Subcutaneous abdominal adipose tissue (tissue), 5 donors: ENCODE data around the gene AP5Z1.
A peak's percentile ranks its signal among the peaks of the same experiment; 100 is the strongest.

Experiments
- H3K27ac ChIP-seq: one replicate; pipeline ENCODE4 v1.7.0; 2013; ENCODE audit warnings: low read depth, mild to moderate bottlenecking, inconsistent platforms, low read length, moderate library complexity
- H3K27me3 ChIP-seq, 5 donors: one replicate each; pipeline ENCODE4 v1.7.0; 2013; ENCODE audit warnings: low read length in 5 of 5, inconsistent platforms in 1 of 5; ENCODE audit not compliant: control insufficient read depth in 5 of 5, insufficient read depth in 4 of 5
- H3K36me3 ChIP-seq, 5 donors: one replicate each; pipeline ENCODE4 v1.7.0; 2013; ENCODE audit warnings: low read length in 5 of 5; ENCODE audit not compliant: control insufficient read depth in 5 of 5, insufficient read depth in 5 of 5
- H3K4me1 ChIP-seq, 5 donors: one replicate each; pipeline ENCODE4 v1.7.0; 2013; ENCODE audit warnings: low read length in 5 of 5, mild to moderate bottlenecking in 3 of 5, moderate library complexity in 1 of 5; ENCODE audit not compliant: control insufficient read depth in 5 of 5, insufficient read depth in 5 of 5
- H3K4me3 ChIP-seq, 5 donors: one replicate each; pipeline ENCODE4 v1.7.0; 2013; ENCODE audit warnings: low read length in 5 of 5, low read depth in 1 of 5
- H3K9ac ChIP-seq, 5 donors: one replicate each; pipeline ENCODE4 v1.7.0; 2013; ENCODE audit warnings: low read length in 5 of 5, mild to moderate bottlenecking in 4 of 5, moderate library complexity in 3 of 5
- H3K9me3 ChIP-seq, 5 donors: one replicate each; pipeline ENCODE4 v1.7.0; 2013; ENCODE audit warnings: low read length in 5 of 5; ENCODE audit not compliant: control insufficient read depth in 5 of 5
- donor health status: healthy.
- donor health status: healthy.
- donor health status: healthy.
- donor health status: healthy.
- donor health status: healthy.

Gene AP5Z1

DNA sequence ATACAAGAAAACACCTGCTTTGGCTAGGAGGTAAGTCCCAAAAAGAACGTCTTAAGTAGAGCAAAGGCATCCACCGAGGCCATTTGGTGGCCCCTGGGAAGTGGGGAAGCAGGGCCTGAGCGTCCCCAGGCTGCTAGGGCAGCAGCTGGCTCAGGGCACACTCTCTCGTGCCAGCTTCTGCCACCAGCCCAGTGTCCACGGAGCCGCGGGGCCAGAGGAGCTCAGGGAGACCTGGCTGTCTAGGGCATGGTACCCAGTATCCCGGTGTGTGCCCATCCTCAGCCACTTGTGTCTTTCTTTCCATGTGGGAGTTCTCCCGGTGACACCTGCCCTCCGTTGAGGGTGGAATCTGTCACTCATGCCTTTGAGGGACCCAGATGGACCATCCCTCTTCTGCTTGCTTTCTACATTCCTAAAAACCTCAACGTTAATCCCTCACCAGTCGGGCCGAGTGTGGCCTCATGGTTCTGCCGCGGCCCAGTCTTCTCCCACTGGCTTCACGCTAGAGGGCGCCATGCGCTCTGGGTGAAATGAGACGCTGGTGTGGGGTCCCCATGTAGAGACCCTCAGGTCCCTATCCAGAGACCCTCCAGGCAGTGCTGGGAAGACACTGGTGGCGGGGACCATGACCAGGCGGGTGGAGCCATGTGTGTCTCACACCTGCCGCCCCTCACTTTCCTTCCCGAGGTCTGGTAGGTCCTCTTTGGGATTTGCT, 9.5 kb upstream of the AP5Z1 start:
- peaks cover 0 to 62% (median 42%) of the 10 kb centered on the region in 5 donors for H3K36me3 ChIP-seq
- no peak overlapping the region for H3K27ac ChIP-seq
- H3K9me3 ChIP-seq = no peaks in the 10 kb centered on the region
- H3K27me3 ChIP-seq = no peaks in the 10 kb centered on the region
- peaks cover 0 to 5% (median 0%) of the 10 kb centered on the region in 5 donors for H3K4me1 ChIP-seq
- no peak overlapping the region for H3K9ac ChIP-seq
- no peak overlapping the region for H3K4me3 ChIP-seq

DNA sequence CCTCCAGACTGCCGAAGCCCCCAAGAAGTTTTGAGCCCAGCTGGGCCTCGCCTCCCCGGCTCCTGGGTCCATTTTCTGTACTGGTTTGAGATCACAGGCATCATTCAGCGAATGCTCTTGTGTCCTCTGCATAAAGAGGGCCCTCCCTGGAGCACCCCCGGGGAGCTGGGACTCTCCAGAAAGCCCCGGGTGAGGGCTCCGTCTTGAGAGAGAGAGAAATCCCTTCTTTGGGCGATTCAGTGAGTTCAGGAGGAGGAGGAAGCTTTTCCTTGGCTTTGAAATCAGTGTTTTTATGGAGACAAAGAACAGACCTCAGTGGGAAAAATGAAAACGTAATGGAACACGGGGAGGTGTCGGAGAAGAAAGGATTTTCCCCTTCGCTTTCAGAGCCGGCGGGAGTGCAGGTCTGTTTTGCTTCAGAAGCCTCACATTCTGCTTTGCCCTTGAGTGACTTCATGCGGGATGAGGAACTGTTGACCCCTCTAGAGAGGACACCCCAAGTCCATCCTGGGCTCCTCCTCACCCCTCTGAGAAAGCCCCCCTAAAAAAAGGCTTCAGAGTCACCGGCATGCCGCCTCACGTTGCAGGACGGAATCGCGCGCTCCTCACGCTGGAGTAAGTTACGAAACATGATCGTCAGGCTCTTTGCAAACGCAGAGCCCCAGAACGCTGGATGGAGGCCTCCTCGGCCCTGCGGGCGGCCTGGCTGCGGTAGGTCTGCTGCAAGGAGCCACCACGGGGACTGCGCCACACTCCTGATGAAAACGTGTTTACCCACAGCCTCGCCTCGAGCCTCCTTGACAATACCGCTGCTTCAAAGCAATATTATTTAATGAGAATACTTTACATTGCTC, 8.5 kb upstream of the AP5Z1 start:
- Histone ChIP-seq H3K4me3 (no peak overlapping the region), H3K27ac (no peak overlapping the region), H3K27me3 (no peaks in the 10 kb centered on the region), H3K9me3 (no peaks in the 10 kb centered on the region), H3K36me3 (peaks cover 0 to 54% (median 32%) of the 10 kb centered on the region in 5 donors), H3K4me1 (peaks cover 0 to 5% (median 0%) of the 10 kb centered on the region in 5 donors), H3K9ac (no peak overlapping the region)

DNA sequence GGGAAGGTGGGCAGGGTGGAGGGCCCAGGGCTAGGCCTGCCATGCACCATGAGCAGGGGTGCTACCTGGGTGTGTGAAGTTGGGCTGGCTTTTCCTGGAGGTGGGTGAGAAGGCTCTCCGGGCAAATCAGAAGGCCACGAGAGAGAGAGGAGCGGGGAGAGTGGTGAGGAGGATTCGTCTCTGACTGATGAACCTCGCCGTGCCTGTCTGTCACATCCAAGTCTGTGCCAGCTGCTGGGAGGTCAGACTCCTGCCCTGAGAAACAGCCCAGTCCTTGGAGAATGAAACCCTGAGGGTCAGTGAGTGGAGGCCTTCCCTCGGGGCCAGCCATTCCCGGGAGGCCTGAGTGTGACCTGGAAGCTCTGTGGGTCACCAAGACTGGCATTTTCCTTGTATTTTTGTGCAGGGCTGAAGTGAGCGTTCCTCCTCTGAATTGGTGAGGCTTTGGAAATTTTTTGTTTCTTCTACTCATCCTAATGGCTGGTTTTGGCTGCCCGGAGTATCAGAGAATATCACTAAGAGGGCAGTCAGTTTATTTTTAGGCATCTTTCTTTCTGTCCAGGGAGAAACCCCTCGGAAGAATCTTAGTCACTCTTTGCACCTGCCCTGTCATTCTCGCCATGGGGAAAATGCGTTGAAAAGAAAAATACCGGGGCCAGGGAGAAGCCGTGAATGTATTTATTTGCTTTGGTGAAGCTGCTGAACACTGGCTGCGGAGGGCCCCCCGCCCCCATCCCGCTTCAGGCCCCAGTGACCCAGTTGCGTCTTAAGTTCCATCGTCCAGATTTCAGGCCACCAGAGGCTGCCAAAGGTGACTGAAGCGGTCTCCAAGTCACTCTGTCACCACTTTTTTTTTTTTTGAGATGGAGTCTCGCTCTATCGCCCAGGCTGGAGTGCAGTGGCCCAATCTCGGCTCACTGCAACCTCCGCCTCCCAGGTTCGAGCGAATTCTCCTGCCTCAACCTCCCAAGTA, 6.5 kb upstream of the AP5Z1 start:
- H3K4me3 ChIP-seq = no peak overlapping the region
- no peaks in the 10 kb centered on the region for H3K27me3 ChIP-seq
- peaks cover 0 to 34% (median 13%) of the 10 kb centered on the region in 5 donors for H3K36me3 ChIP-seq
- peak overlapping the region in 1 of 5 donors; percentile 35 for H3K9ac ChIP-seq
- H3K27ac ChIP-seq = no peak overlapping the region
- H3K4me1 ChIP-seq = peaks cover 0 to 5% (median 0%) of the 10 kb centered on the region in 5 donors
- H3K9me3 ChIP-seq = no peaks in the 10 kb centered on the region

DNA sequence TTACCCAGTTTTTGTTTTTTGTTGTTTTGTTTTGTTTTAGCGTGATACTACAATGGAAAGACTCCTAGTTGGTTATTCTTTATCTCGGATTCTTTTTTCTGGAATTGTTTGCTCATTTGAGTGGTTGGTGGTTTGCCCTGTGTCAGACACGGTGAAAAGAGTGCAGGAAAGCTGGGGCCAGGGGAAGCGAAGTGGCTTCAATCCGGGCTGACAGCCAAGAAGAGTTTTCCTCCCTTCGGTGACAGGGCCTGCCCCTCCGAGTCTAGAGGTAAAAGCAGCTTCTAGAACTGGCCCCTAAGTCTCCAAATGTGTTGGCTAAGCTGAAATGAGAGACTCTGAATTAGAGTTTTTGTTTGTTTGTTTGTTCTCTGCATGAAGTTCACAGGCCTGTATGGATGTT, 5.7 kb upstream of the AP5Z1 start:
- Histone ChIP-seq H3K27ac (no peak overlapping the region), H3K27me3 (no peaks in the 10 kb centered on the region), H3K9ac (no peak overlapping the region), H3K4me1 (peaks cover 3 to 12% (median 8%) of the 10 kb centered on the region in 5 donors), H3K9me3 (no peaks in the 10 kb centered on the region), H3K4me3 (no peak overlapping the region), H3K36me3 (peaks cover 0 to 26% (median 7%) of the 10 kb centered on the region in 5 donors)

DNA sequence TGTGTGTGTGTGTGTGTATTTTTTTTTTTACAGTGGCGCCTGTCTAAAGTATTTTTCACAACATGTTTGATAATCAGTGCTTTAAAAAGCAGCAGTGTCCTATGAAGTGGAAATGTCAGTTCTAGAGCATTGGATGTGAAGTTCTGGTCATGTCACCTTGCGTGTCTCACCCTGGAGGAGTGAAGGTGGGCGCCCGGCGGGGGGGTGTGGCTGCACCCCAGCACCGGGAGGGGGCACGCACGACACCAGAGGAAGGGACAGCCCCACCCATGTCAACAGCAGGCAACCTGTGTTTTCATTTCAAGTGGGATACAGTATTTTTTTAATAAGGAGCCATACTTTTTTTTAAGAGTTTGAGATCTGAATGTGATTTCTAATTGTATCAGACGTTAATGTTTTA, 4.5 kb upstream of the AP5Z1 start:
- peaks cover 0 to 16% (median 4%) of the 10 kb centered on the region in 5 donors for H3K36me3 ChIP-seq
- H3K27me3 ChIP-seq = no peaks in the 10 kb centered on the region
- peaks cover 4 to 13% (median 11%) of the 10 kb centered on the region in 5 donors for H3K4me1 ChIP-seq
- H3K9ac ChIP-seq = no peak overlapping the region
- no peak overlapping the region for H3K4me3 ChIP-seq
- no peak overlapping the region for H3K27ac ChIP-seq
- H3K9me3 ChIP-seq = no peaks in the 10 kb centered on the region

DNA sequence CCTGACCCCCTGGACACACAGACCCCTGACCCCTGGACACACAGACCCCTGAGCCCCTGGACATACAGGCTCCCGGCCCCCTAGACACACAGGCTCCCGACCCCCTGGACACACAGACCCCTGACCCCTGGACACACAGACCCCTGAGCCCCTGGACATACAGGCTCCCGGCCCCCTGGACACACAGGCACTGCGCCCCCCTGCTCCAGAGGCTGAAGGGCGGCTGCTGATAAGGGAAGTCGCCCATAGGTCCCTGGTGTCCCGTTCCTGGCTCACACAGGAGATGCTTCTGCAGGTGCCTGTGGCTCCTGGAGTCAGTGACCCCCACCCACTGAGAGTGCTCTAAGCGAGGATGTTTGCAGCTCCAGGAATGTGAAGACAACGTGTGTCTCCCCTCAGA, 3.7 kb upstream of the AP5Z1 start:
- H3K36me3 ChIP-seq = peaks cover 0 to 12% (median 0%) of the 10 kb centered on the region in 5 donors
- no peak overlapping the region for H3K4me3 ChIP-seq
- H3K9me3 ChIP-seq = no peaks in the 10 kb centered on the region
- no peaks in the 10 kb centered on the region for H3K27me3 ChIP-seq
- H3K27ac ChIP-seq = no peak overlapping the region
- peaks cover 4 to 22% (median 20%) of the 10 kb centered on the region in 5 donors for H3K4me1 ChIP-seq
- no peak overlapping the region for H3K9ac ChIP-seq

DNA sequence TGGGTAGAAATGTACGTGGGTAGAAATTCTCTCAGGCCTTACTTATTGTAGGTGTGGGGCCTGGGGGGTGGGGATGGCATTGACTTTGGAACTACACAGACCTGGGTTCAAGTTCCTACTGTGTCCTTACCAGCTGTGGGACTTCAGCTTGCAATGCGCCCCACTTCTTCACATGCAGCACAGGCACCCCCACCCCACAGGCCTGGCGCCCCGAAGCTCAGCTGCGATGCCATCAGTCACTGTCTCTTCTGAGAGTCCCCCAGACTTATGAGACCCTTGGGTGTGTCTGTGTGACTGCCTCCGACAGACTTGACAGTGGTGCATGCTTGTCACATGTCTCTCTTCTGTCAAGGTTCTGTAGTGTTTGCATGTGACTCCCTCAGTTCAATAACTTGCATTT, 3.1 kb upstream of the AP5Z1 start:
- Histone ChIP-seq H3K36me3 (peaks cover 0 to 8% (median 0%) of the 10 kb centered on the region in 5 donors), H3K27ac (no peak overlapping the region), H3K4me3 (no peak overlapping the region), H3K9ac (no peak overlapping the region), H3K4me1 (peaks cover 4 to 26% (median 23%) of the 10 kb centered on the region in 5 donors), H3K9me3 (no peaks in the 10 kb centered on the region), H3K27me3 (no peaks in the 10 kb centered on the region)

DNA sequence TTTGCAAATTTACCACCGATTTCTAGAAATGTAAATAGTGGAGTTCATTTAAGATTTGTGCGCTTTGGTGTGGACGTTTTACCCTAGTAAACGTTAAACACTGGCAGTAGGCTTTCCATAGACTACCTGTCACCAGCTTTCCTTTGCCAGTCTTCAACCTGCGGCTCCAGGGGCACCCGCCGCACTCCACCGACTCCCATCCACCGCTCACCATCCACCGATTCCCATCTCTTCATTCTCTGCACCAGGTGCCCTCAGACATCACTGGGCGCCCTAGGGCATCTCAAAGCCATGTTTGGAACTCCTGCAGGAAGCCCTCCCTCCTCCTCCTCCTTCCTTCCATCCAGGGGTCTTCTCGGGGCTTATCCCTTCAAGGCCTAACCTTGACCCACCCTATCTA, 1.4 kb upstream of the AP5Z1 start:
- Histone ChIP-seq H3K27ac (no peak overlapping the region), H3K4me3 (peak overlapping the region in 2 of 5 donors; percentile 92 to 97), H3K9me3 (no peaks in the 10 kb centered on the region), H3K27me3 (no peaks in the 10 kb centered on the region), H3K36me3 (peaks cover 0 to 2% (median 0%) of the 10 kb centered on the region in 5 donors), H3K9ac (peak overlapping the region in 1 of 5 donors; percentile 99), H3K4me1 (peaks cover 4 to 34% (median 27%) of the 10 kb centered on the region in 5 donors)

DNA sequence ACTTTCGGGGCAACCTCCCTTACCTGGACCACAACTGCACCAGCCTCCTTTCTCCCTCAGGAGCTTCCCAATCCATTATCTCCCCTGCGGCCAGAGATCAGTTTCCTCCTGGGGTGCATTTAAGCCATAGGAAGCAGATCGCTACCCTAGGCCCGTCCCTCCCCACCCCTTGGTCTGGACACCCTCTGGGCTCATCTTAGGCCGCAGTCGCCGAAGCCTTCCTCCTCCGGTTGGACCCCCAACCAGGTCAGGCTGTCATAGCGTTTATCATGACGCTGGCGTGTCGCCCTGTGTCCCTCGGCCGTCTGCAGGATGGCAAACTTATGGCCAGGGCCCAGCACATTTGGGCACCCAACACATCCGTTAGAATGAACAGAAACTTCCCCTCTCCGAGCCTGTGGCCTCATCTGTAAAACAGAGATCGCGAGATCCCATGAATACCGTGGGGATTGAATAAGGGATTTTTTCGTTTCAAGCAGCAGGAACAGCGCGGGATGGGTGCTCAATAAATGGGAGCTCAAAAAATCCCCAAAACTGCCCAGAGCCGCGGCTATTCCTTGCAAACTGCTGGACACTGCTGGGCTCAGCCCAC, 669 bp upstream of the AP5Z1 start:
- H3K27ac ChIP-seq = peak overlapping the region; percentile 99
- peaks cover 0 to 2% (median 0%) of the 10 kb centered on the region in 5 donors for H3K36me3 ChIP-seq
- H3K27me3 ChIP-seq = no peaks in the 10 kb centered on the region
- peaks cover 4 to 34% (median 27%) of the 10 kb centered on the region in 5 donors for H3K4me1 ChIP-seq
- no peaks in the 10 kb centered on the region for H3K9me3 ChIP-seq
- peak overlapping the region; percentile 81 to 97 (median 93) for H3K4me3 ChIP-seq
- peak overlapping the region; percentile 71 to 99 (median 97) for H3K9ac ChIP-seq
